Prostate gland (tissue), 1 donor: Measurements from ENCODE around the gene KRTAP1-3.
"Not testable (repeated sequence)": the region's sequence is repeated elsewhere in the genome, so short reads cannot be mapped to it uniquely, and the experiment has no call there.

Source experiments
- POLR2A ChIP-seq: fragments of 450-650 bp; IDR thresholded peaks from one replicate; pipeline ENCODE4 v1.6.1; 2016; ENCODE audit warnings: antibody characterized with exemption, mild to moderate bottlenecking
- POLR2AphosphoS5 ChIP-seq: sonication (generic); formaldehyde crosslinking; IDR thresholded peaks from one replicate; pipeline ENCODE4 v1.6.1; 2017; ENCODE audit warnings: antibody characterized with exemption

DNA sequence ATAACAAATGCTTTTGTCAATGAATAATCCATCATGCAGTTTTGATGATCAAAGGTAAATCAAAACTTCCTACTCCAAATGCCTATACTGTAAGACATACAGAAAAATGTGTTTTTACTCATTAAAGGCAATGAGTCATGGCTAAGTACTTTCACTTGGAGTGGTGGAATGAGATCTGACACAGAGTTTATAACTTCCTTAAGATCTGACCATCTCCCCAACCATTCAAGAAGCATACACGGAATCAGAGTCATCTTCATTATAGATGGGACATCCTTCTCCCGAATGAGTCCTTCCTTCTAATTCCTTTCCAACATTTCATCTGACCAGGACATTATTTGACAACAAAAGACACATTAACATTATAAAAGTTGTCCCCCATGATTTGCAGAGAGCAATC is 48.8 kb upstream of the KRTAP1-3 start:
- not testable (repeated sequence) for TF ChIP-seq POLR2AphosphoS5, POLR2A
